Activated CD4-positive, alpha-beta T cell treated with anti-CD3 and anti-CD28 coated beads, Interleukin-2, Interleukin-6, amounts not matched to agents 100 ng/mL and 50 ng/mL, durations not matched to agents 16 hours and 8 hours (primary cell): Measurements from ENCODE around the gene CACNA2D3.

Experiments
- DNase-seq: peaks from one replicate; pipeline ENCODE4 v3.0.0-alpha.2; 2020

The CACNA2D3 gene

DNA sequence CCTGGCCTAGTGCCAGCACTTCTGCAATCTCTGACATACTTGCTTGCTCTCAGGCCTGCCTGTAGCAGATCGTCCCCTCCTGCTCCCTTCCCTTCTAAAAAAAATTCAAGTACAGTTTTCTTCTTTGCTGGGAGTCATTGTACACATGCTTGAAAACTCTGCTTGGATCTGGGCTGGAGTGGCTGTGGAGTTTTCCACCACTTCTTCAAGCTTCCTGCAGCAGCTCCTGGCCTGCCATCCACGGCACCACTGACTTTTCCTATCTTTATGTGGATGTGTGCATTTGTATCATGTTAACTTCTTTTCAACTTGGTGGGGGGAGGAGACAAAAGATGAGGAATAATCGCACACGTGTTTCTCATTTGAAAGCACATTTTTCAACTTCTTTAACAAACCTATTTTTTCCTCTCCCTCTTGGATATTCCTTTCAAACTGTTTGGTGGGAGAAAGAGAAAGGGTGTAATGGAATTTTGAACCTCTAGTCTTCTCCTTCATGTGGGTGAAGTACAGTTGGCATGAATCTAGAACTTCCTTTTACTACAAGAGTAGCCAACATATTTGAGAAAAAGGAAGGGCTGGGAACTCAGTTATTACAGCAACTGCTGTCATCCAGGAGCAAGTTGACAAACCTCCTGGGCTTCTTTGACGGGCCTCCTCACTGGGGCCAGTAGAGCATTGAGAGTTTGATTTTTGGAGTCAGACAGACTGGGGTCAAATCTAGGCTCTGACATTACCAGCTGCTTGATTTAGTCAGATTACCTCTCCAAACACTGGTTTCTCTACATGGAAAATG is 866.7 kb downstream of the CACNA2D3 start:
- no peak for DNase-seq

DNA sequence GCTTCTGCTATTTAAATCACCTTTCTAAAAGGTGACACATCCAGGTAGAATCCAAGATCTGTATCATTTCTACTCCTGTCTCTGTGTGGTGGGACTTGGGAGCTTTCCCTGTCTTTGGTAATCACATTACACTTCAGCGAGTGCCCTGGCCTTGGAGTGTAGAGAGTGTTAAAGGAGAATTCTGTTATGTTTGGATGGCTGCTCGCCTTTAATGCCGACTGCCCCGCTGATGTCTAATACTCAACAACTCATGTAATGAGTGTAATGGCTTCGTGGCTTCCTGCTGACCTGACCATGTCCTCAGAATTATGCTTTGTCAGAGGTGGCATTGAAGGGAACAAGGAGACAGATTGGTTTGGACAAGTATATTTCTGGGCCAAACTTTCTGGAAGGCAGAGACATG is 871.8 kb downstream of the CACNA2D3 start:
- no peak for DNase-seq

DNA sequence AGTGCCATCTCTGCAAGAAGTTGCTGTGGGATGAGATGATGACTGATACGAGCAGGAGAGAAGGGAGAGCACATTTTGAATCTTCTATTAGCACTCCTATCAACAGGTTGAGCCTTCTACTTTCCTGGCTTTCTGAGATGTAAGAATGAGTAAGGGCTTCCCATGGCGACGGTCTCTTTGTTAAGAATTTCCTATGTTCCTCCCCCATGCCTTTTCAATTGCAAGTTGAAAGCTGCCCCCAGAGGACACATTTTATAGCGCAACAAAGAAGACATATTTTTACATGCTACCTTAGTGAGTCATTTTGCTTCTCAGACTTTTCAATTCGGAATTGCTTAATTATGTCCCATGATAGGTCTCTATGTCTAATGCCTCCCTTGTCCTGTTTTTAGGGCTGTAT is 876.8 kb downstream of the CACNA2D3 start:
- DNase-seq, result peak; percentile 0

DNA sequence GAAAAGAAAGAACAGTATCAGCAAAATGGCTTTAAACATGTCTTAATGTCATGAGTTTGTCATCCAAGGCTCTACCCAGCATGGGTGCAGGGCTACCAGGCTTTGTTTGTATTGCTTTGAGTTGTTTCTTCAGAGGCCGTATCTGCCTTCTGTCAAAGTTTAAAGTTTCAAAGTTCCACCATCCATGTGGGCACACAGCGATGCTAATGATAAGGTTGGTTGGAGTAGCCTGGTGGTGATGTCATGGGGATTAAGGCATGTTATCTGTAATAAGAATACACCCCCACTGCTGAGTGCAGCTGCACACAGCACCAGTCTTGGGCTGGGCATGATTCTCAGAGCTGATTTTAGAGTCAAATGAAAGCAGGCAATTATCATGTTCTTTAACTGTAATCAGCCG is 877.5 kb downstream of the CACNA2D3 start:
- DNase-seq, result no peak

GRCh38 chr3:55000546-55000945 is 878.2 kb downstream of the CACNA2D3 start:
- DNase-seq, result no peak

DNA sequence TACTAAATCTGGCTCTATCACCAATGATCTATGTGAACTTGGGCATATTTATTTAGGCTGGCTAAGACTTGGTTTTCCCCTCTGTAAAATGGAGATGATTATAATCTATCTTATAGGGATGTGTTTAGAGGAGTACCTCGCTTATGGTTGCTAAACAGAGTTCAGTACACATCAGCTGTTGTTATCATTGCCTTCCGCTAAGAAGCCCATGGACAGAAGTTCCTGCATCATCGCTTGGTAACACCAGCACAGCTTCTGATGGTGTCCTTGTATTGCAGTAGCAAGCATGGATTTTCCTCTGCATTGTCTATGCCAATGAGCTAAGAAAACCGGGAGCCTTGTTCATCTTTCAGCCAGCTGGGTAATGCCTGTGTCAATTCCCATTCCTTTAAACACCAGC is 878.6 kb downstream of the CACNA2D3 start:
- DNase-seq, result no peak

DNA sequence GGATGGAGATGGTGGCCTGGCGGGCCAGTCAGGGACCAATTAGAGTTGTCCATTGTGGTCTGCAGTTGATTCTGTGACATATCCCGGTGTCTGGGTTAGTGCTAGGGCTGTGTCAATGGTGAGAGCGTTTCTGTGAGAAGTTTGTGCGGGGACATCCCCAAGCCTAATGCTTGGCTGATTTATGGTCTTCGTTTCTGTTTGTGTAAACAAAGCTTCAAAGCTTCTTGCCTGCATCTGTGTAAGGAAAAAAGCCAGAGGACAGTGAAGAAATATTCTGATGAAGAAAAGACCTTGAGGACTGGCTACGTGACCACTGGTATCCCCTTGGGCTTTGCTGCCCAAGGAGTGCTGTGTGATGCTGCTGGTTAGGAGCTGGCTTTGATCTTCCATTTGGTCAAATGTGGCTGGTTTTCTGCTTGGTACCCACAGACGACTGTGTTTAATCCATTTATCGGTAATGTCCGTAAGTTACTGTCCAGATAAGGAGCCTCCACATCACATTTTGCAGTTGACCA is 880.1 kb downstream of the CACNA2D3 start:
- DNase-seq, result no peak

DNA sequence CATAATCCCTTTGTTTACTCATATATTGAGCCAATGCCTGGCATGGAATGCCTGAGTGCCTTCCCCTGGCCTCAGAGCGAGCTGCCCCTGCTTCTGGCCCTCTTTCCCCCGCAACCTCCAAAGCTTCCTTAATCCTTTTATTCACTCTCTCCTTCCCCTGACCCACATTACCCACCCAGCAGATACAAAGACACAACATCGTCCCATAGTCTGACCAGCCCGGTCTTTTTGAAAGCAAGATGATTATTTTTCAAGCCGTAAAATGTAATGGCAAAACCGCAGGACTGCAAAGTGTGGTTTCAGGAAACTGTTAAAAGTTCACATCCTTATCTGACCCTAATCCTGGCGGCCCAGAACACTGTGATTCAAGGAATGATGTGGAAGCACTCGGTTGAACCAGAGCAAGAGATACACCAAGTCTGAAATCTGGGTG is 883.9 kb downstream of the CACNA2D3 start:
- no peak for DNase-seq

GRCh38 chr3:55007971-55008370 is 885.6 kb downstream of the CACNA2D3 start:
- no peak for DNase-seq

GRCh38 chr3:55009372-55009771 is 887.0 kb downstream of the CACNA2D3 start:
- DNase-seq, result no peak

DNA sequence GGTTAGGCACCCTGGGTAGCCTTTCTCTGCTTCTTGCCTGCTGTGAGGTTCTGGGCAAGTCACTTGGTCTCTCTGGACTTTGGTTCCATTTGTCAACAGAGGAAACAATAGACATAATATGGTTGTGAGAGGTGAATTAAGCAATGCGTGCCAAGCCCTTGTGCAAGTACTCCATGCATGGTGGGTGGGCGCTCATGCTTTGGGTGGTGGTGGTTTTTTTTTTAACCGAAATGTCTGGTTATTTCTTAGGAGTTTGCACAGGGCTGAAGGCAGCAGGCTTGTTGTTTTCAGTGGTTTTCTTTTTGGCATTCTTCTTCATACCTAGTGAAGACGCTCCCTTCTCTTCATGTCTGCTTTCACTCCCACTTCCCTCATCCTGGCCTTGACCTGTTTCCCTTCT is 889.7 kb downstream of the CACNA2D3 start:
- DNase-seq, result no peak

GRCh38 chr3:55013145-55013925 is 891.0 kb downstream of the CACNA2D3 start:
- no peak for DNase-seq

DNA sequence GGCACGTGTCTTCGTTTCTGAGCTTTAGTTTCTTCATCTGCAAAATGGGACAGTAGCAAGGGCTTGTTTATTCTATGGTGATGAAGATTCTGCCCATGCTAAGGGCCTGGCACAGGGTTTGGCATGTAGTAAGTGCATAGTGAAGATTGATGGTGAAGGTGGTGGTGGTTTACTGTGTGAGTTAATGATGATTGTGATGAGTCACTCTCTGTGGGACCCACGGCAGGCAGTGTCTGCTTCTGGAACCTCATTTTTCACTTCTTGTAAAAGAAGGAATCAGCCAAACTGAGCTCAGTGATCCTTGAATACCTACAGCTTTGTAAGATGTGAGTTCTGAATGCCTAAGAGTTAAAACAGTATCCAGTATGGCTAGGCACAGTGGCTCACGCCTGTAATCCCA is 891.7 kb downstream of the CACNA2D3 start:
- DNase-seq, result no peak

DNA sequence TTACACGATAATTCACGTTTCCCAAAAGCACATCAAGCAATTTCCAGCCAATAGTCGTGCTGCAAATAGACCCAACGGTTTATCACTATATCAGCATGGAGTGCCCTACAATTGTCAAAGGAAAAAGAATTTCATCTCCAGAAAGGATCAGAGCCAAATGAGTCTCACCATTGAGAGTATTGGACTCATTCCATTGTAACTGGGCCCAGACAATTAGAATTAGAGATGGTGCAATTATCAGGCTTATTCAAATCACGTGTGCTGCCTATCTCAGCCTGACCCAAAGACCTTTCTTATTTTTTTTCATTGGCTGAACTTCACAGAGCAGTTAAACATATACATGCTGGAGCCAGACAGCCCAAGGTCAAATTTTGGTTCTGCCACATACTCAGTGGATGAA is 892.6 kb downstream of the CACNA2D3 start:
- no peak for DNase-seq

- no peak for DNase-seq
Observed at GRCh38 chr3:55017876-55018275, 895.5 kb downstream of the CACNA2D3 start.

GRCh38 chr3:55030938-55031337 is 908.6 kb downstream of the CACNA2D3 start:
- DNase-seq, result no peak

- DNase-seq, result no peak
Observed at GRCh38 chr3:55036883-55037577, 914.7 kb downstream of the CACNA2D3 start.

GRCh38 chr3:55042591-55042990 is 920.2 kb downstream of the CACNA2D3 start:
- DNase-seq, result no peak

DNA sequence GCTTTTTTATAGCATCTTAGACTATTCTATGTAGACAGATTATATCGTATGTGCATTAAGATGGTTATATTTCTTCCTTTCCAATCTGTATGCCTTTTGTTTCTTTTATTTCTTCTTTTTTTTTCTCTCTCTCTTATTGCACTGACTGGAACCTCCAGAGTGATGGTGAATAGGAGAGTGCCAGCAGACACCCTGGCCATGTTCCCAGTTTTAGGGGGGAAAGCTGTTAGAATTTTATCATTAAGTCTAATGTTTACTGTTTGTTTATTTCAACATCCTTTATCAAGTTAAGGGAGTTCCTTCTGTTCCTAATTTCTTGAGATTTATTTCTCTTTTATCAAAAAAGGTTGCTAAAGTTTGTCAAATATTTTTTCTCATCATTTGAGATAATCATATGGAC is 922.1 kb downstream of the CACNA2D3 start:
- no peak for DNase-seq

- no peak for DNase-seq
Observed at GRCh38 chr3:55059027-55059629, 936.8 kb downstream of the CACNA2D3 start.

DNA sequence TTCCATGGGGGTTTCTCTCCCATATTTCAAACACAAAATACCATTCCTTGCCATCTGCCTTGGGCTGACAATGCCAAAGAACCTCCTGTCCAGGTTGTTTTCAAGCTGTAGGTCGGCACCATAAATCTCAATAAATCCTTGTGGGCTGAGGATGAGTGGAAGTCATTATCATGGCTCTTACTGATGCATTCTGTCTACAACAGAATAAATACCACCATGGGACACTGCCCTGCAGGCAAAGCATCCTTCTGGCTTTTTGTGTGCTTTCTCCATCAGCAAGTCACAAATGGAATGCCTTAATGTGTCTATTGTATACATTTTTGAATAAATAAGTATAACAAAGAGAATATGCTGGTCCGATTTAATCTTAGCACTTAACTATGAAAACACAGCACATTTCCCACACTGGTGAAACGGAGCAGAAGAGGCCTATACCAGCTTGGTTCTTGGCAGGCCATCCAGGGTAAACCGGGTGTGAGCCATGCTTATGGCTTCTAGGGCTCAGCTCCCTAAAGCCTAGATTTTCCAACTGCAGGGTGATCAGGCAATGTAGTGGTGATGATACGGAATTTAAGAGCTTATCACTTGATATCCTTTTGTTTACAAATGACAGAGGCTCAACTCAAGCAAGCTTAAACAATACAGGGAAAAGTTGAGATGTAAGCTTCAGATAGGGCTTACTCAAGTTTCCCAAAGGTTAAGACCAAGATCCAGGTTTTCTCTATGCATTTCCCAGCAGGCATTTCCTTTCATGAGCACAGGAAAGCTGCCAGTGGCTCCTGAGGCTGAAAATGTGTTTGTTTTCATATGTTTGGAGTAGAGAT is 938.8 kb downstream of the CACNA2D3 start:
- DNase-seq, result no peak

- DNase-seq, result no peak
Observed at GRCh38 chr3:55061720-55062034, 939.3 kb downstream of the CACNA2D3 start.
